Subcutaneous abdominal adipose tissue (tissue), 5 donors: Measurements from ENCODE around the gene APOC1.
A peak's percentile ranks its signal among the peaks of the same experiment; 100 is the strongest.
"Not testable (repeated sequence)": the region's sequence is repeated elsewhere in the genome, so short reads cannot be mapped to it uniquely, and the experiment has no call there.

ENCODE experiments used
- H3K27ac ChIP-seq: one replicate; pipeline ENCODE4 v1.7.0; 2013; ENCODE audit warnings: low read depth, mild to moderate bottlenecking, inconsistent platforms, low read length, moderate library complexity
- H3K27me3 ChIP-seq, 5 donors: one replicate each; pipeline ENCODE4 v1.7.0; 2013; ENCODE audit warnings: low read length in 5 of 5, inconsistent platforms in 1 of 5; ENCODE audit not compliant: control insufficient read depth in 5 of 5, insufficient read depth in 4 of 5
- H3K36me3 ChIP-seq, 5 donors: one replicate each; pipeline ENCODE4 v1.7.0; 2013; ENCODE audit warnings: low read length in 5 of 5; ENCODE audit not compliant: control insufficient read depth in 5 of 5, insufficient read depth in 5 of 5
- H3K4me1 ChIP-seq, 5 donors: one replicate each; pipeline ENCODE4 v1.7.0; 2013; ENCODE audit warnings: low read length in 5 of 5, mild to moderate bottlenecking in 3 of 5, moderate library complexity in 1 of 5; ENCODE audit not compliant: control insufficient read depth in 5 of 5, insufficient read depth in 5 of 5
- H3K4me3 ChIP-seq, 5 donors: one replicate each; pipeline ENCODE4 v1.7.0; 2013; ENCODE audit warnings: low read length in 5 of 5, low read depth in 1 of 5
- H3K9ac ChIP-seq, 5 donors: one replicate each; pipeline ENCODE4 v1.7.0; 2013; ENCODE audit warnings: low read length in 5 of 5, mild to moderate bottlenecking in 4 of 5, moderate library complexity in 3 of 5
- H3K9me3 ChIP-seq, 5 donors: one replicate each; pipeline ENCODE4 v1.7.0; 2013; ENCODE audit warnings: low read length in 5 of 5; ENCODE audit not compliant: control insufficient read depth in 5 of 5
- donor health status: healthy.
- donor health status: healthy.
- donor health status: healthy.
- donor health status: healthy.
- donor health status: healthy.

APOC1 gene

DNA sequence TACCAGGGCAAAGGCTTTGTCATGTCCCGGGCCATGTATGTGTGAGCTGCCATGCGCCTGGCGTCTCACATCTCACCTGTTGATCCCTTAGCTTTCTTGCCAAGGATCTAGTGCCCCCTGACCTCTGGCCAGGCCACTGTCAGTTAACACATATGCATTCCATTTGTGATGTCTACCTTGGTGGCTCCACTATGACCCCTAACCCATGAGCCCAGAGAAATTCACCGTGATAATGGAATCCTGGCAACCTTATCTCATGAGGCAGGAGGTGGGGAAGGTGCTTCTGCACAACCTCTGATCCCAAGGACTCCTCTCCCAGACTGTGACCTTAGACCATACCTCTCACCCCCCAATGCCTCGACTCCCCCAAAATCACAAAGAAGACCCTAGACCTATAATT, 26.1 kb upstream of the APOC1 start:
- not testable (repeated sequence) for H3K27ac ChIP-seq, H3K9ac ChIP-seq, H3K9me3 ChIP-seq, H3K27me3 ChIP-seq, H3K4me3 ChIP-seq
- Histone ChIP-seq H3K36me3 (peaks cover 0 to 45% (median 43%) of the 10 kb centered on the region in 5 donors), H3K4me1 (peaks cover 8 to 26% (median 24%) of the 10 kb centered on the region in 5 donors)

DNA sequence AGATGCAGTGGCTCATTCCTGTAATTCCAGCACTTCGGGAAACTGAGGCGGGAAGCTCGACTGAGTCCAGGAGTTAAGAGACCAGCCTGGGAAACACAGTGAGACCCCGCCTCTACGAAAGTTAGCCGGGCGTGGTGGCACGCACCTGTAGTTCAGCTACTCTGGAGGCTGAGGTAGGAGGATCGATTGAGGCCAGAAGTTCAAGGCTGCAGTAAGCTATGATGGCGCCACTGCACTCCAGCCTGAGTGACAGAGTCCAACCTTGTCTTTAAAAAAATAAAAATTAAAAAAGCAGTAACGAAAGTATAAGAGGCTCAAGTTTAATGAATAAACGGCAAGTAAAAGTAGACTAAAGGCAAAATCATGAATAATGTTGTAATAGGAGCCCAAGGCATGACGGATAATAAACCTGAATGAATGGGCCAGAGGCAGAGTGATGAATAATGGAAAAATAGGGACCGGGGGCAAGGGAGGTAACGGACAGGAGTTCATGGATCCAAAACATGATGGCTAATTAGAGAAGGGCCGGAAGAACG, 24.5 kb upstream of the APOC1 start:
- peak overlapping the region; percentile 73 to 80 (median 78) for H3K4me3 ChIP-seq
- H3K9me3 ChIP-seq = no peaks in the 10 kb centered on the region
- H3K27me3 ChIP-seq = no peaks in the 10 kb centered on the region
- H3K4me1 ChIP-seq = peaks cover 8 to 26% (median 24%) of the 10 kb centered on the region in 5 donors
- H3K9ac ChIP-seq = peak overlapping the region in 4 of 5 donors; percentile 26 to 92 (median 56)
- peak overlapping the region; percentile 85 for H3K27ac ChIP-seq
- H3K36me3 ChIP-seq = peaks cover 0 to 50% (median 45%) of the 10 kb centered on the region in 5 donors

DNA sequence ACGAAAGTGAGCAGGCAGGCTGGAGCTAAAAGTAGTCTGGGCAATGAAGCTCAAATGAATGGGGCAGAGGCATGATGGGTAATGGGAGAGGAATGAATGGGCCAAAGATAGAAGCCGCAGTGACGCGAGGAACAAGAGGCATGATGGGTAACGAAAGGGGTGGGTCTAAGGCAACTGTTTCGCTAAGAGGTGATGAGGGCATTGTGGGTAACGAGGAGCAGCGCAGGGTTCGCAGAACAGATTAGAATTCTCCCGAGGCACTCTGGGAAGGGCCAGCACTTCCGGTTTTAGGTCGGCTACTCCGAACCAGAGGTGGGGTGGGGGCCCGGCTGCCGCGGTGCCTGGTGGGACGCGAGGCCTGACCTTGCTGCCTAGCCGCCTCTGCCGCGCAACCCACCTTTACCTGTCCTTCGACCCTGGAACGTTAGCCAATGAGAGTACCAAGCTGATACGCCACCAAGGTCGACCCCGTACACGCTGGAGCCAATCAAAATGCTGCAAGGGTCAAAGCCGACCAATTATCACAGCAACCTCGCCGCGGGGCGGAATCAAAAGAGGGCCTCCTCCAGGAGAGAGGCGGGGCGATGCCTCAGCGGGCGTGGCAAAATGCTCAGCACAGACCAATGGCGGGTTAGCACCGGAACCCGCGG, 23.9 kb upstream of the APOC1 start:
- H3K4me1 ChIP-seq = peaks cover 8 to 26% (median 24%) of the 10 kb centered on the region in 5 donors
- H3K9ac ChIP-seq = peak overlapping the region; percentile 54 to 92 (median 66)
- H3K27ac ChIP-seq = peak overlapping the region; percentile 85
- H3K36me3 ChIP-seq = peaks cover 0 to 55% (median 47%) of the 10 kb centered on the region in 5 donors
- peak overlapping the region; percentile 73 to 80 (median 78) for H3K4me3 ChIP-seq
- no peaks in the 10 kb centered on the region for H3K9me3 ChIP-seq
- no peaks in the 10 kb centered on the region for H3K27me3 ChIP-seq

DNA sequence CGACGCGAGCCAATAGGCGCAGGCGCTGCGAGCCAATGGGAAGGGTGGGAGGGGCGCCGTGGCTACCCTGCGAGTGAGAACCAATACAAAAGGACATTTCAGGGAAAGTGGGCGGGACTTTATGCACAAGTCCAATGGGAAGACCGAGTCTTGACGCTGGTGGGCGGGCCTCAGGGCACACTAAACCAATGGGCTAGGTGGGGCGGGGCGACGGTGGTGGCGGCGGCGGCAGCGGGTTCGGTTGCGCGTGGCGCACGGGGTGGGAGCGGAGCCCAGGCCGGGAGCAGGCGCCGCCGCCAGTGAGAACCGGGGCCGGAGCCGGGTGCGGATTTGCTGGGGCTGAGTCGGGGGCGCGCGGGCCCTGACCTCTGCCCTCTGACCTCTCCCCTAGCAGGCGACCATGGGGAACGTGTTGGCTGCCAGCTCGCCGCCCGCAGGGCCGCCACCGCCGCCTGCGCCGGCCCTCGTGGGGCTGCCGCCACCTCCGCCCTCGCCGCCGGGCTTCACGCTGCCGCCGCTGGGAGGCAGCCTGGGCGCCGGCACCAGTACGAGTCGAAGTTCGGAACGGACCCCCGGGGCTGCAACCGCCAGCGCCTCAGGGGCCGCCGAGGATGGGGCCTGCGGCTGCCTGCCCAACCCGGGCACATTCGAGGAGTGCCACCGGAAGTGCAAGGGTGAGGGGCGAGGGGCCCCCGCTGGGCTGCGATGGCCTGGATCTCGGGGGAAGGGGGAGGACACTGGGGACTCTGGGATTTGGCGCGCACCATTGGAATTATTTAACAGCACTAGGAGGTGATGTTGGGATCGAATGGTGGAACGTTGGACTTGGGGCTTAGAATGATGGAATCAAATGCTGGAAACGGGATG, 23.2 kb upstream of the APOC1 start, which contains the start of gene TOMM40:
Gene TOMM40, plus strand, starts transcription at position 239 of the 867 bp plus-strand sequence. Its CDS starts 162 bp downstream, at position 401.
- H3K4me3 ChIP-seq = peak within 1 kb of the TSS; percentile 77 to 85 (median 80)
- peaks cover 8 to 26% (median 24%) of the 10 kb centered on the region in 5 donors for H3K4me1 ChIP-seq
- H3K27ac ChIP-seq = peak within 1 kb of the TSS; percentile 85
- H3K9me3 ChIP-seq = no peaks in the 10 kb centered on the region
- no peaks in the 10 kb centered on the region for H3K27me3 ChIP-seq
- peak within 1 kb of the TSS; percentile 67 to 92 (median 88) for H3K9ac ChIP-seq
- peaks cover 0 to 54% (median 47%) of the 10 kb centered on the region in 5 donors for H3K36me3 ChIP-seq

DNA sequence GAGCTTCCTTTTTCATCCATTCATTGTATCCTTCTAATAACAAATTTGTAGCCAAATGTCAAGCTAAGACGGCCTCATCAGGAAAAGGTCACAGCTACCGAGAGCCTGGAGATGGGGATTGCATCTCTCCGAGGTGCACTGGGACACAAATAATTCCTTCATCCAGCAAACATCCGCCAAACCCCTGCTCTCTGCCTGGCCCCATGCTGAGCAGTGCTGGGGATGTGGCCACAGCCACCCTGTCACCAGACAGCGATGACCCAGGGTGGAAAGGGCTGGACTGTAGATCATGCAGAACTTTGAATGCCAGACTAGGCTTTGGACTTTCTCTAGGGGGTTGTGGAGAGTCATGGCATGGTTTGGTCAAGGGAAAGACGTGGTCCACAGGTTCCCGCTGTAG, 21.5 kb upstream of the APOC1 start:
- Histone ChIP-seq H3K9me3 (no peaks in the 10 kb centered on the region), H3K27me3 (no peaks in the 10 kb centered on the region), H3K9ac (peak overlapping the region in 3 of 5 donors; percentile 40 to 91 (median 88)), H3K36me3 (peaks cover 0 to 54% (median 53%) of the 10 kb centered on the region in 5 donors), H3K27ac (no peak overlapping the region), H3K4me1 (peaks cover 8 to 26% (median 24%) of the 10 kb centered on the region in 5 donors), H3K4me3 (no peak overlapping the region)

DNA sequence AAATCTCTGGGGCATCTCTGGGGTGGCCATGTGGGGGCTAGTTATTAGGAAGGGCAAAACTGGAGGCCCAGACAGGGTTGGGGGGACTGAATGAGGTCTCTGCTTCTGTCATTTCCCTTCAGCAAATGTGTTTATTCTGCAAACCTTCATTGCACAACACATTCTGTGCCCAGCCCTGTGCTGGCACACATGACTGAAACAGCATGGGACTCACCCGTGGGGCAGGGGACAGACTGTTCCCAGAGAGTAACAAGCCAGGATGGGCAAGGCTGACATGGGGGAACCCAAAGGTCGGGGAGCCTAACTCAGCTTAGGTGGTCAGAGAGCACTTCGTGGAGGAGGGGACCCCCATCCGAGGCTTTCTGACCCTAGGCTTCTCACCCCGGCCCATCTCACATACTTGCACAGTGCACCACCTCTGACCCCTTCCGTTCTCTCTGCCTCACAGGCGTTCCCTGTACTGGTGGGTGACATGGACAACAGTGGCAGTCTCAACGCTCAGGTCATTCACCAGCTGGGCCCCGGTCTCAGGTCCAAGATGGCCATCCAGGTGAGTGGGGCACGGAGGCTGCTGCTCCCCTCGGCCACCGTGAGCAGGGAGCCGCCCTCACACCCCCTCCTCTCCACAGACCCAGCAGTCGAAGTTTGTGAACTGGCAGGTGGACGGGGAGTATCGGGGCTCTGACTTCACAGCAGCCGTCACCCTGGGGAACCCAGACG, 20.9 kb upstream of the APOC1 start:
- Histone ChIP-seq H3K4me1 (peaks cover 8 to 26% (median 24%) of the 10 kb centered on the region in 5 donors), H3K9ac (no peak overlapping the region), H3K9me3 (no peaks in the 10 kb centered on the region), H3K27ac (no peak overlapping the region), H3K4me3 (no peak overlapping the region), H3K27me3 (no peaks in the 10 kb centered on the region), H3K36me3 (peaks cover 0 to 54% (median 53%) of the 10 kb centered on the region in 5 donors)

DNA sequence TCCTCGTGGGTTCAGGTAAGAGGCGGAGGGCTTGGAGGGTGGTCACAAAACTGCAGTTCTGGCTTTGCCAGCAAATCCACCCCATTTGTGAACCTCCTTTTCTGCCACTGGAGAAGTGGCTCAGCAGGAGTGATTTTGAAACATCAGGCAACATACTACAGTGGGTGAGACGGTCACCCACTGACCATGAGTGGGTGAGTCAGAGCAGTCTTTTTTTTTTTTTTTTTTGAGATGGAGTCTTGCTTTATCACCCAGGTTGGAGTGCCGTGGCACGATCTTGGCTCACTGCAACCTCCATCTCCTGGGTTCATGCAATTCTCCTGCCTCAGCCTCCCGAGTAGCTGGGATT, 20.4 kb upstream of the APOC1 start:
- Histone ChIP-seq H3K4me3 (no peak overlapping the region), H3K9me3 (no peaks in the 10 kb centered on the region), H3K36me3 (peaks cover 0 to 53% (median 53%) of the 10 kb centered on the region in 5 donors), H3K27me3 (no peaks in the 10 kb centered on the region), H3K9ac (no peak overlapping the region), H3K4me1 (peaks cover 8 to 26% (median 24%) of the 10 kb centered on the region in 5 donors), H3K27ac (no peak overlapping the region)

DNA sequence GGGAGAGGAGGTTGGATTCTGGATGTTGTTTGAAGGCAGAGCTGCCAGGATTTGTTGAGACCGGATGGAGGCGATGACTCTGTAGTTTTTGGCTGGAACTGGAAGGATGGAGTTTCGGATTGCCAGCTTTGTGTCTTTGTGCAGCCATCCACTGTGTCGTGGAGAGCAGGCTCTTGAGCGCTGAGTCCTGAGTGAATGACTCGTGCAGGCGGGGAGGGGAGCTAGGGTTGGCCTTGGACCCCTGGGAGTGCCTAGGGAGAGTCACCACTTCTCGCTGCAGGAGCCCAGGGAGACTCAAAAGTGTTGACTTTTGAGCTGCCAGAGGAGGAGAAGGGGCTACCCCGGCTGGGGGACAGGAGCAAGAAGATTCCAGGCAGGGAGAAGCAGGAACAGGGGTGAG, 19.5 kb upstream of the APOC1 start:
- Histone ChIP-seq H3K27ac (no peak overlapping the region), H3K9ac (no peak overlapping the region), H3K4me3 (no peak overlapping the region), H3K4me1 (peaks cover 7 to 21% (median 19%) of the 10 kb centered on the region in 5 donors), H3K9me3 (no peaks in the 10 kb centered on the region), H3K27me3 (no peaks in the 10 kb centered on the region), H3K36me3 (peaks cover 0 to 61% (median 53%) of the 10 kb centered on the region in 5 donors)

DNA sequence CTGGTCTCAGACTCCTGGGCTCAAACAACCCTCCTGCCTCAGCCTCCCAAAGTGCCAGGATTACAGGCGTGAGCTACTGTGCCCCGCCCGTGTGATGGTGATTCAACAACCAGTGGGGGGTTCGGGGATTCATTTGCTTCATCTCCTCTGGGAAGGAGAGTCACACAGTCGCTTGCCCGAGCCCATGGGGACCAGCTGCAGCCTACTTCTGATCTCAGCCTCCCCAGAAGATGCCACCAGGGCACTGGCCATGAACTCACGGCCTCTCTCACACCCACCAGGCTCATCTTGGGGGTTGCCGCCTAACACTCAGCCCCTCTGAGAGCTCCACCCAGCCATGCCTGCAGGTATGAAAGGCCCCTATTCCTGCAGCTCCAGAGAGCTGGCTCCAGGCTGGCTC, 16.6 kb upstream of the APOC1 start:
- Histone ChIP-seq H3K9me3 (no peaks in the 10 kb centered on the region), H3K36me3 (peaks cover 0 to 89% (median 76%) of the 10 kb centered on the region in 5 donors)

More for the DNA sequence above, 16.6 kb upstream of the APOC1 start:
- no peak overlapping the region for H3K4me3 ChIP-seq
- peaks cover 0 to 3% (median under 1%) of the 10 kb centered on the region in 5 donors for H3K4me1 ChIP-seq
- H3K27me3 ChIP-seq = no peaks in the 10 kb centered on the region
- no peak overlapping the region for H3K27ac ChIP-seq
- no peak overlapping the region for H3K9ac ChIP-seq
